IPS-20b (cell line): ENCODE measurements around the gene SYT8.
"Not testable (repeated sequence)": the region's sequence is repeated elsewhere in the genome, so short reads cannot be mapped to it uniquely, and the experiment has no call there.

Source experiments
- H3K27ac ChIP-seq: one replicate; pipeline ENCODE4 v1.5.1; 2013; ENCODE audit warnings: low read length
- H3K27me3 ChIP-seq: 2 replicates; pipeline ENCODE4 v1.6.1; 2013; ENCODE audit warnings: mild to moderate bottlenecking, low read length, inconsistent platforms; ENCODE audit not compliant: insufficient read depth
- H3K36me3 ChIP-seq: 2 replicates; pipeline ENCODE4 v1.6.1; 2013; ENCODE audit warnings: low read depth, mild to moderate bottlenecking, inconsistent platforms, low read length, moderate library complexity; ENCODE audit not compliant: insufficient read depth
- H3K4me1 ChIP-seq: 2 replicates; pipeline ENCODE4 v1.6.1; 2013; ENCODE audit warnings: mild to moderate bottlenecking, control low read depth, inconsistent platforms, low read length, moderate library complexity; ENCODE audit not compliant: insufficient read depth
- H3K4me3 ChIP-seq: 2 replicates; pipeline ENCODE4 v1.5.1; 2013; ENCODE audit warnings: mild to moderate bottlenecking, low read length, inconsistent platforms
- H3K9ac ChIP-seq: 2 replicates; pipeline ENCODE4 v1.6.1; 2013; ENCODE audit warnings: low read depth, mild to moderate bottlenecking, inconsistent platforms, low read length, moderate library complexity
- H3K9me3 ChIP-seq: 2 replicates; pipeline ENCODE4 v1.6.1; 2013; ENCODE audit warnings: mild to moderate bottlenecking, low read depth, low read length, inconsistent platforms; ENCODE audit not compliant: insufficient read depth

The SYT8 gene

DNA sequence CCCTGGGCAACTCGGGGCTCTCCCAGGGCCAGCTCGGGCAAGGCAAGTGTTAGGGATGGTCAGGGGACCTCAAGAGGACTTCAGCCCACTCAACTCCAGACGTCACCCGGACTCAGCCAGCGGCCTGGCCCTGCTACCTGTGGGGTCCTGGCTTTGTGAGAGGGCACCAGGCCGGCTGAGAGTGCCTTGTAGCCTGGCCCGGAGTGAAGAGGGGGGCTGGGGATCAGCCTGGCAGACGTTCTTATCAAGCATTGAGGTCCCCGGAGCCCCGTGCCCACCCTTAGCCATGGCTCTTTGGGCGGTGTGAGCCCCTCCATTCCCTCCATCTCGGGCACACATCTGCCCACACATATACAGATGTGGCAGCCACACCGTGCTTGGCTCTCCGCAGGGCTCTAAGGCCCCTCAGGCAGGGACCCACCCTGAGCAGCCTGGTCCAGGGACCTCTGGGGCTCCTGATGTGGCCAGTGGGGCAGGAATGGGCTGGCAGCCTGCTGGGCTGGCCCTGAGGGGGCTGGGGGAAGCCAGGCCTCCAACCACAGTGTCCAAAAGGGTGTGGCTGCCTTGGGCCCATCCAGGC, 33.4 kb downstream of the SYT8 start:
- peaks cover 17% of the 10 kb centered on the region for H3K27me3 ChIP-seq
- H3K4me1 ChIP-seq = no peaks in the 10 kb centered on the region
- no peaks in the 10 kb centered on the region for H3K9me3 ChIP-seq
- no peaks in the 10 kb centered on the region for H3K36me3 ChIP-seq
- no peak overlapping the region for H3K27ac ChIP-seq
- H3K4me3 ChIP-seq = no peak overlapping the region
- no peak overlapping the region for H3K9ac ChIP-seq

DNA sequence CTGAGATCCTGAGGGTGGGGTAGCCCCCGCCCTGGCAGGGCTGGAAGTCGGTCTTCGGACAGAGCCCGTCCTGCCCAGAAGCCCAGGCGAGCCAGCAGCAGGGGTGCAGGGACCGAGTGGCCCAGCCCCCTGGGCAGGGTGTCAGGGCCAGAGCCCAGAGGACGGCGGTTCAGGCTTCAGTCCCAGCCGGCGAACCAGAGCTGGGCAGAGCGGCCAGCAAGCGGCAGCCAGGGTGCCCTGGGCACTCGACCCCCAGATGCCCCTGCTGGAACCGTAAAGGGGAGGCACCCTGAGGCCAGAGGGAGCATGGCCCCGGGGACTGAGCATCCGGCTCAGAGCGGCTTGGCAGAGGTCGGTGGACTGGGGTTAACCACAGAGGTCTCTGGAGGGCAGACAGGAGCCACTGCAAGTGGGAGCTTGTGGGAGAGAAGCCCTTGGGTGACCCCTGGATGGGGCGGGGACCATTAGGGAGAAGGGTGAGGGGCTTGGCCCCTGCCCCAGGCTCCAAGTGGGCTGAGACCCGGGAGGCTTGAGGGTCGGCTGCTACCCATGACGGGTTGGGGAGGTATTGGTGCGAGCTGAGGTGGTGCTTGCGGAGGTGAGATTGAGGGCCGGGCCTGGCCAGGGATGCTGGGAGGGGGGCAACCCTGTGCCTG, 34.0 kb downstream of the SYT8 start:
- H3K9me3 ChIP-seq = no peaks in the 10 kb centered on the region
- H3K27ac ChIP-seq = no peak overlapping the region
- H3K4me3 ChIP-seq = no peak overlapping the region
- H3K27me3 ChIP-seq = peaks cover 17% of the 10 kb centered on the region
- no peak overlapping the region for H3K9ac ChIP-seq
- H3K36me3 ChIP-seq = no peaks in the 10 kb centered on the region
- no peaks in the 10 kb centered on the region for H3K4me1 ChIP-seq

DNA sequence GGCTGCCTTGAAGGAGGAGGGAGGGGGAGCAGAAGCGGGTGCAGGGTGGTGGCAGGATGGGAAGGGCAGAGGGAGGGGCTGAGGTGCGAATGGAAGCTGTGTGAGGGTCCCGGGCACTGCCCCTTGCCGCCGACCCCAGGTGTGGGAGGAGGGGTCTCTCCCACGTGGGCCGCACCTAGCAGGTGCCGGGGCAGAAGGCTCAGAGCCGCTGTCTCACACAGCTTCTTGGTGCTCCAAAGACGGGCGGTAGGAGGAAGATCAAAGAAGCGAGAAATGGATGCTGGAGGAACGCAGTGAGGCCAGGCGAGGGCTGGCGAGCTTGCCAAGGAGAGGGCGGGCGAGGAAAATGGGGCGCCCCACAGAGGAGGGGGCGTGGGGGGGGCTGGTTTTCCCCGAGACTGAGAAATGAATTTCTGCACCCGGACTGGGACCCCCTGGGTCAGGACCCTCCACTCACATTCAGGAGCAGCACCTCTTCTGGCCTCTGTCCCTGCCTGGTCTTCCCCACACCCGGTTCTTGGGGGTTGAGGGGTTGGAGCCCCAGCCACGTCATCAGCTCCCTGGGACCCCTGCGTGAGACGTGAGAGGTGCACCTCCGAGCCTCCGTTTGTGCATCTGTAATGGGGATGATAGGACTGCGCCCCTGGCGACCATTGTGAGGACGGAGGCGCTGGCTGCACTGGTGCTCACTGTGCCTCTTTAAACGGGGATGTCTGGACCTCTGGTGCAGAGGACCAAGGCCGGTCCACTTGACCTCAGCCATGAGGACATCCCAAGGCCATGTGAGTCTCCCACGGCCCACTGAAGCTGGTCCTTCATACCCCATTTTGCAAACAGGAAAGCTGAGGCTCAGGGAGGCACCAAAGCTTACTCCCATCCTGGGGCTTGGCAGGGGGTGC, 34.9 kb downstream of the SYT8 start:
- no peaks in the 10 kb centered on the region for H3K4me1 ChIP-seq
- no peaks in the 10 kb centered on the region for H3K9me3 ChIP-seq
- H3K27ac ChIP-seq = no peak overlapping the region
- no peaks in the 10 kb centered on the region for H3K36me3 ChIP-seq
- peaks cover 17% of the 10 kb centered on the region for H3K27me3 ChIP-seq
- no peak overlapping the region for H3K4me3 ChIP-seq
- H3K9ac ChIP-seq = no peak overlapping the region

DNA sequence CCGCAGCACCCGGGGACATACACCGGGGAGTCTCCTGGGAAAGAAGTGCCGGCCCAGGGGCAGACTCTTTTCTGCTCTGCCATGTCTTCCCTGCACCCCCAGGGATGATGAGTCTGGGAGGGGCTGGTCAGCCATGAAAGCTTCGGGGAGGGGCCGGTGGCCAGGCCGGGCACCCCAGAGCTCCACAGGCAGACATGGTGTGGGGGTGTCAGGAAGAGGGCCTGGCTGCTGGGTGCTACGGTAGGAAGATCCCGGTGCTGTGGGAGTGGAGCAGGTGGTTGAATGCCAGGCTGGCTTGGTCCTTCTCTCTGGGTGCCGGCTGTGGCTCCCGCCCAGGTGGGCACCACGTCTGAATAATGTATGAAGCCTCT, 35.5 kb downstream of the SYT8 start:
- Histone ChIP-seq H3K4me3 (no peak overlapping the region), H3K27ac (no peak overlapping the region), H3K9me3 (no peaks in the 10 kb centered on the region), H3K27me3 (peaks cover 17% of the 10 kb centered on the region), H3K4me1 (no peaks in the 10 kb centered on the region), H3K9ac (no peak overlapping the region), H3K36me3 (no peaks in the 10 kb centered on the region)

DNA sequence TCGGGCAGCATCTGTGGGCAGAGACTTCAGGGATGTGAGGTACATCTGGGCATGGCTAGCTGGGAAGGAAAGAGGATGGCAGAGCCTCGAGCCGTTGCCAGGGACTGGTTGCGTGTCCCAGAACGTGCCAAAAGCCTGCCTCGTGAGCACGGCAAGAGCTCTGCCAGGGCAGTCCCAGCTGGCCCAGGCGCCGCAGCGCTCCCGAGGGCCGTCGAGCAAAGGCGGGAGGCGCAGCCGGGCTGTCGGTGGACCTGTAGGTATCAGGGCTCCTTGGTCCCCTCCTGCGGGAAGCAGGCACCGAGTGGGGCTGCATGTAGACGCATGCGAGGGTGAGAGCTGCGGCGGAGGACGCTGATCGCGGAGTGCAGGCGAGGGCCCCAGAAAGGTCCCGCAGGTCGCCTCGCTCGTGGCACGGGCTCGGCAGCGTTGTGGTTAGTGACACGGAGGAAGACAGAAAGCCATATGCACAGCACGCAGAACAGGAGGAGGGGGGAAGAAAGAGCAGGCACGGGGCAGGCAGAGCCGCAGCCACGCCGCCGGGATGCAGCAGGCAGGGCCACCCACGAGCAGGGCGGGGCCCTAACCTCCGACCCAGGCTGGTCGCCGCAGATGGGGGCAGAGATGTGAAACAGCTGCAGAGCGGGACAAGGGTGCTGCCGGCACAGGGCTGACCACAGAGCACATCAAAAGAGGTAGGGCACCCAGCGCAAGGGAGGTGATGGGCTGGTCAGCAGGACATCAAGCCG, 36.1 kb downstream of the SYT8 start:
- Histone ChIP-seq H3K27ac (no peak overlapping the region), H3K4me1 (no peaks in the 10 kb centered on the region), H3K27me3 (peaks cover 17% of the 10 kb centered on the region), H3K36me3 (no peaks in the 10 kb centered on the region), H3K9ac (no peak overlapping the region), H3K4me3 (no peak overlapping the region), H3K9me3 (no peaks in the 10 kb centered on the region)

DNA sequence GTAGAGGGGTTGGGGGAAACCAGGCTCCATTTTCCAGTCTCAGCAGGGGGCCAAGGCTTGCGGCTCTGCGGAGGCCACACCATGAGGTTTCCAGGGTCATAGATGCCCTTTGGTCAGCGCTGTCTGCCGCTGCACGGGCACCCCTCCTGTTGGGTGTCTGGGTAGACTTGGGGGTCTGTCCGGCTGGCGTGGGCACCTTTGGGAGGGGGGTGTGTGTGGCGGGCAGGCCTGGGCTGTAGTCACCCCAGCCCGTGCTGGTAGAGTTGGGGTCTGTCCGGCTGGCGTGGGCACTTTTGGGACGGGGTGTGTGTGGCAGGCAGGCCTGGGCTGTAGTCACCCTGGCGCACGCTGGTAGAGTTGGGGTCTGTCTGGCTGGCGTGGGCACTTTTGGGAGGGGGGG, 36.7 kb downstream of the SYT8 start:
- Histone ChIP-seq H3K9ac (no peak overlapping the region), H3K4me3 (no peak overlapping the region), H3K9me3 (no peaks in the 10 kb centered on the region), H3K4me1 (no peaks in the 10 kb centered on the region), H3K27me3 (peaks cover 17% of the 10 kb centered on the region), H3K27ac (no peak overlapping the region), H3K36me3 (no peaks in the 10 kb centered on the region)

DNA sequence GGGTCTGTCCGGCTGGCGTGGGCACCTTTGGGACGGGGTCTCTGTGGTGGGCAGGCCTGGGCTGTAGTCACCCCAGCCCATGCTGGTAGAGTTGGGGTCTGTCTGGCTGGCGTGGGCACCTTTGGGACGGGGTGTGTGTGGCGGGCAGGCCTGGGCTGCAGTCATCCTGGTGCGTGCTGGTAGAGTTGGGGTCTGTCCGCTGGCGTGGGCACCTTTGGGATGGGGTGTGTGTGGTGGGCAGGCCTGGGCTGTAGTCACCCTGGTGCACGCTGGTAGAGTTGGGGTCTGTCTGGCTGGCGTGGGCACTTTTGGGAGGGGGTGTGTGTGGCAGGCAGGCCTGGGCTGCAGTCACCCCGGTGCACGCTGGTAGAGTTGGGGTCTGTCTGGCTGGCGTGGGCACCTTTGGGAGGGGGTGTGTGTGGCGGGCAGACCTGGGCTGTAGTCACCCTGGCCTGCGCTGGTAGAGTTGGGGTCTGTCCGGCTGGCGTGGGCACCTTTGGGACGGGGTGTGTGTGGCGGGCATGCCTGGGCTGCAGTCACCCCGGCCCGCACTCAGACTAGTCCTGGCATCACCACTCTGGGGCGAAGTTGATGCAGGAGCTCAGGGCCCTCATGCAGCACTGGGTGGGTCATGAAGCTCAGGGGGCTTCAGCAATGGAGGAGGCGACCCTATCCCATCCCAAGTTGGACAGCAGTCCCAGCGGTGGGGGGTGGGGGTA, 37.6 kb downstream of the SYT8 start:
- no peaks in the 10 kb centered on the region for H3K4me1 ChIP-seq
- no peak overlapping the region for H3K4me3 ChIP-seq
- H3K27ac ChIP-seq = no peak overlapping the region
- H3K9ac ChIP-seq = no peak overlapping the region
- H3K9me3 ChIP-seq = no peaks in the 10 kb centered on the region
- H3K27me3 ChIP-seq = peaks cover 17% of the 10 kb centered on the region
- no peaks in the 10 kb centered on the region for H3K36me3 ChIP-seq

DNA sequence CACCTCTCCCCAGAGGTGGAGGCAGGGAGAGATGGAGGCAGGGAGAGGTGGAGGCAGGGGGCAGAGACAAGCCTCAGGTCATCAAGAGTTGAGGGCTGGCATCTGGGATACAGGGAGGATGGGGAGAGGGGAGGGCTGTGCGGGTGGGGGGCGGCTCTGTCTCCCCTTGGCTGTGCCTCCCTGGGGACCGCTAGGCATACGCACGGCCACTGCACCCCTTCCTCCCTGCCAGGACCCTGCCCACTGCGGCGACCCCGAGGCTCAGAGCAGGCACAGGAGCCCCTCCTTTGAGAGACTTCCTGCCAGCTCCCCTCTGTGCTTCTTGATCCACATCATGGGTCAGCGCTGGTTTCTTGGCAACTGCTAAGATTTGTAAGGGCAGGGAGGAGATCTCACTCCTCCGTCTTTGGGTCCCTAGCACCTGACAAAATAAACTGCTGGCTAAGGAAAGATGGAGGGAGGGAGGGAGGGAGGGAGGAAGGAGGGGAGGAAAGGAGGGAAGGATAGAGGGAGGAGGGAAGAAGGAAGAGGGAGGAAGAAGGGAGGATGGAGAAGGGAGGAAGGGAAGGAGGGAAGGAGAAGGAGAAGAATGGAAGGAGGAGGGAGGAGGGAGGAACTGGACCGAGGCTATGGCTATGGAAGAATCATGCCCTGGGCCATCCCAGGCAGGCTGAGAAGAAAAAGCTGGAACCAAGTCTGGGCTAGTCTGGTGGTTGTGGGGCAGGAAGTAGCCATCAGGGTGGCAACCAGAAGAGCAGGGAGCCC, 38.4 kb downstream of the SYT8 start:
- Histone ChIP-seq H3K27me3 (peaks cover 17% of the 10 kb centered on the region), H3K9me3 (no peaks in the 10 kb centered on the region), H3K36me3 (no peaks in the 10 kb centered on the region), H3K9ac (no peak overlapping the region), H3K4me3 (no peak overlapping the region), H3K4me1 (no peaks in the 10 kb centered on the region), H3K27ac (no peak overlapping the region)

DNA sequence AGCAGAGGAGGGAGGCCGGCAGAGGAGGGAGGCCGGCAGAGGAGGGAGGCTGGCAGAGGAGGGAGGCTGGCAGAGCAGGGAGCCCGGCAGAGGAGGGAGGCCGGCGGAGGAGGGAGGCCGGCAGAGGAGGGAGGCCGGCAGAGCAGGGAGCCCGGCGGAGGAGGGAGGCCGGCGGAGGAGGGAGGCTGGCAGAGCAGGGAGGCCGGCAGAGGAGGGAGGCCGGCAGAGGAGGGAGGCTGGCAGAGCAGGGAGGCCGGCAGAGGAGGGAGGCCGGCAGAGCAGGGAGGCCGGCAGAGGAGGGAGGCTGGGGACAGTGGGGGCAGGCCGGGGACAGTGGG, 39.0 kb downstream of the SYT8 start:
- H3K36me3 ChIP-seq, H3K4me1 ChIP-seq, H3K27ac ChIP-seq, H3K9ac ChIP-seq, H3K4me3 ChIP-seq, H3K9me3 ChIP-seq: not testable (repeated sequence)
- peaks cover 17% of the 10 kb centered on the region for H3K27me3 ChIP-seq

DNA sequence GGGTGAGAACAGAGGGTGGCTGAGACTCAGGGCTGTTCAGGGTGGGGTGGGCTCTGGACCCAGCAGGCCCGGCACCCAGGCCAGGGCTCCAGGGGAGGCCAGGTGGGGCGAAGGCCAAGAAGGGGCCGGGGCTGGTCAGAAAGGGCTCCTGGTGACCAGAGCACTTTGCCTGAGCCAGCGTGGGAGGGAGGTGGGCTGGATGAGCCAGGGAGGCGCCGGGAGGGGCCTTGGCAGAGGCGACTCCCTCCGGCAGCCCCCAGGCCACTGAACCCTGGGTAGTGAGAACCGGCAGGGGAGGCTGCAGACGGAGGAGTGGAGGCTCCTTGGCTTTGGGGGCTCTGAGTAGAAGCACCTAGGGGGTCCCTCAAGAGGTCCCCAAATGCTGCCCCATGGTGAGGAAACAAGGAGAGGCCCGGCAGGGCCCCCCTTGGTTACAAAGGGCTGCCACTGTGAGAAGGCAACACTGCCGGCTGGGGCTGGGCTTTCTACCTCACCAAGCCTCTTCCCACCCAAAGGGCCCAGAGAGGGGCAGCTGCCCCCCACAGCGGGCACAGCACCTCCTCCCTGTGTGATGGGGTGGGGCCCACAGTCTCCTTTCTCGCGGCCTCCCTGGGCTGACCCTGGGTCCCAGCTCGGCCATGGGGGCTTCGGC, 39.8 kb downstream of the SYT8 start:
- not testable (repeated sequence) for H3K9me3 ChIP-seq, H3K4me1 ChIP-seq, H3K4me3 ChIP-seq, H3K9ac ChIP-seq, H3K27ac ChIP-seq, H3K36me3 ChIP-seq
- peaks cover 17% of the 10 kb centered on the region for H3K27me3 ChIP-seq
